Caco-2 (cell line): ENCODE data around the gene ZBTB32. TPM values are rescaled to one million over a fixed set of nuclear protein-coding genes. Genes with fewer than 3 reads are reported as not detected.

Source experiments
- BruUV-seq: library from RNA; stranded (reverse); fragments of 400-500 nt; replicated peaks from 2 replicates; lab custom pipeline; 2021; lab: Mats Ljungman, UMichigan
- CTCF ChIA-PET: fragments of 300-600 bp; sonication (Branson Sonifier 250); formaldehyde crosslinking; loops from one replicate; lab custom pipeline; 2022; ENCODE audit warnings: antibody characterized with exemption; lab: Charles Lee
- POLR2A ChIA-PET: fragments of 300-600 bp; sonication (Branson Sonifier 250); formaldehyde crosslinking; loops from one replicate; lab custom pipeline; 2022; ENCODE audit warnings: antibody characterized with exemption; lab: Charles Lee
- DNase-seq, 2 experiments: peaks; one replicate each; pipeline versions ENCODE4 v3.0.0 to v3.0.0-alpha.2; 2020 to 2022
- H3K27me3 ChIP-seq: replicated peaks from 2 replicates; pipeline ENCODE4 v1.6.0; 2011; ENCODE audit warnings: low read length; ENCODE audit not compliant: control insufficient read depth, insufficient read depth
- H3K36me3 ChIP-seq: 2 replicates; pipeline ENCODE4 v1.5.1; 2011; ENCODE audit warnings: low read length; ENCODE audit not compliant: control insufficient read depth, insufficient read depth
- H3K4me1 ChIP-seq: fragments of 250-450 bp; sonication (Bioruptor Pico); 2 replicates; pipeline ENCODE4 v1.5.1; 2020; ENCODE audit warnings: mild to moderate bottlenecking
- H3K4me3 ChIP-seq: 2 replicates; pipeline ENCODE4 v1.5.1; 2011; ENCODE audit warnings: low read depth, mild to moderate bottlenecking, control low read depth, low read length
- H3K9me3 ChIP-seq: fragments of 250-450 bp; sonication (Bioruptor Pico); 2 replicates; pipeline ENCODE4 v1.5.1; 2020; ENCODE audit warnings: mild to moderate bottlenecking, moderate library complexity
- H3K27ac Mint-ChIP-seq: one replicate; pipeline ENCODE4 v1.8.0; 2022; ENCODE audit warnings: mixed read lengths; ENCODE audit not compliant: unreplicated experiment
- H3K27me3 Mint-ChIP-seq: one replicate; pipeline ENCODE4 v1.8.0; 2022; ENCODE audit warnings: mixed read lengths; ENCODE audit not compliant: insufficient read depth, unreplicated experiment
- H3K36me3 Mint-ChIP-seq: one replicate; pipeline ENCODE4 v1.8.0; 2022; ENCODE audit warnings: mild to moderate bottlenecking, mixed read lengths; ENCODE audit not compliant: insufficient read depth, unreplicated experiment
- H3K4me1 Mint-ChIP-seq: one replicate; pipeline ENCODE4 v1.8.0; 2022; ENCODE audit warnings: low read depth, mixed read lengths; ENCODE audit not compliant: unreplicated experiment
- H3K4me3 Mint-ChIP-seq: one replicate; pipeline ENCODE4 v1.8.0; 2022; ENCODE audit warnings: mild to moderate bottlenecking, moderate library complexity, mixed read lengths; ENCODE audit not compliant: unreplicated experiment
- H3K9me3 Mint-ChIP-seq: one replicate; pipeline ENCODE4 v1.8.0; 2022; ENCODE audit warnings: mixed read lengths; ENCODE audit not compliant: unreplicated experiment
- CTCF ChIP-seq, 2 experiments: fragments of 200-600 bp in 1 of 2; IDR thresholded peaks; 1 replicate in 1 of 2; 2 replicates in 1 of 2; pipeline versions ENCODE4 v1.5.1 to v1.8.0; 2011 to 2022; ENCODE audit warnings: antibody characterized with exemption in 1 of 2, control low read depth in 1 of 2, inconsistent platforms in 1 of 2, low read depth in 1 of 2, low read length in 1 of 2, mild to moderate bottlenecking in 1 of 2, moderate library complexity in 1 of 2; ENCODE audit not compliant: insufficient read depth in 1 of 2, severe bottlenecking in 1 of 2, unreplicated experiment in 1 of 2
- intact Hi-C: fragments of 100-400 bp; cut with micrococcal nuclease; formaldehyde crosslinking; loops from one replicate; pipeline ENCODE4 v1.10.0; 2022; ENCODE audit not compliant: unreplicated experiment
- total RNA-seq: library from RNA; stranded (reverse); gene quantifications from 2 replicates; pipeline ENCODE4 v1.2.3, GENCODE V29; 2022

Gene ZBTB32
- total RNA-seq, 1 experiment from 2014 or later = not detected

DNA sequence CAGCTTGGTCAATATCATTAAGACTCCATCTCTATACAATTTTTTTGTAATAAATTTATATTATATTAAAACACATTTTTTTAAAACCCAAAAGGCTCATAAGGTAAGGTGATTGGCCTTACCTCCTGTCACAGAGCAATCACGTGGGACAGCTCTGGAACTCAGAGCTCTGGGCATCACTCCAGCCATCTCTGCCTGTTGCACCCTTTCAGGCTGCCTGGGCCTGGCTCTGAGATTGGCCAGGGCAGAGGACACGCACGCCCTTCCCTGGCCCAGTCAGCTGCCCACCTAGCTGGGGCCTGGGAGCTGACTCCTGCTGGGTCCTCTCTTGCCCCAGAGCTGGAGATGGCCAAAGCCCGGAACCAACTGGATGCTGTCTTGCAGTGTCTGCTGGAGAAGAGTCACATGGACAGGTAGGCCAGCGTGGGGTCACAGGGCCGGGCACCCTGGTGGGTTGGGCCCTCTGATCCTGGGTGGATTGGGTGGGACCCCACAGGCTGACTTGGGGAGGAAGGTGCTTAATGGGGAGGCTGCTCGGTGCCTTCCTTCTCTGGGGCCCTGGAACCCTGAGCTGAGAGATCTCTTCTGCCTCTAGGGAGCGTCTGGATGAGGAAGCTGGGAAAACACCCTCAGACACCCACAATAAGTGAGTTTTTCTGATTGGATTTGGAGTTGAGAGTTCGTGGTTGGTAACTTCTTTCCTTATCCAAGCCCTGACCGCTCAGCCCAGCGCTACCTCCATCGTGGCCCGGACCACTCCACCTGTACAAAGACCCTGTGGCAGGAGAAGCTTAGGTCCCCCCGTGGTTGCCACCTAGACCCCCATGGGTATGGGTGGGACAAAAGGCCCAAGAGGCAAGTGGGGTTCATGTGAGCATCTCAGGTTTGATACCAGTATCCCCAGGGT is 47.7 kb downstream of the ZBTB32 start:
- no peak overlapping the region for H3K27ac Mint-ChIP-seq
- no peaks in the 10 kb centered on the region for H3K9me3 ChIP-seq
- CTCF ChIA-PET = no interaction called here
- peaks cover 6% of the 10 kb centered on the region for H3K4me1 ChIP-seq
- no peaks in the 10 kb centered on the region for H3K27me3 ChIP-seq
- H3K4me1 Mint-ChIP-seq = peaks cover 24% of the 10 kb centered on the region
- intact Hi-C loops = no loop called here
- no peak overlapping the region for H3K4me3 ChIP-seq
- no peaks in the 10 kb centered on the region for H3K27me3 Mint-ChIP-seq
- no TSS peak for BruUV-seq
- POLR2A ChIA-PET = interaction anchor here (0.5 kb wide), 1 partner anchor 68 kb away, joined by 3 read pairs; no protein-coding TSS in a partner anchor
- peaks cover 34% of the 10 kb centered on the region for H3K36me3 Mint-ChIP-seq
- TF ChIP-seq CTCF (IDR thresholded peaks at IDR 0.05; ENCODE audit: insufficient read depth in 1 of 2, low read depth in 1 of 2, low read length in 1 of 2, severe bottlenecking in 1 of 2, unreplicated experiment in 1 of 2) = no peak
- DNase-seq = no peak
- no peaks in the 10 kb centered on the region for H3K9me3 Mint-ChIP-seq
- H3K4me3 Mint-ChIP-seq = no peak overlapping the region
- H3K36me3 ChIP-seq = no peaks in the 10 kb centered on the region

GRCh38 chr19:35752746-35753350 is 48.5 kb downstream of the ZBTB32 start:
- BruUV-seq = no TSS peak
- Mint-ChIP-seq H3K36me3 (peaks cover 34% of the 10 kb centered on the region), H3K4me1 (peaks cover 20% of the 10 kb centered on the region), H3K9me3 (no peaks in the 10 kb centered on the region), H3K27ac (no peak overlapping the region), H3K4me3 (no peak overlapping the region), H3K27me3 (no peaks in the 10 kb centered on the region)
- ChIA-PET POLR2A (interaction anchor here (0.5 kb wide), 1 partner anchor 67 kb away, joined by 3 read pairs; no protein-coding TSS in a partner anchor), CTCF (no interaction called here)
- peaks cover 7% of the 10 kb centered on the region for H3K4me1 ChIP-seq
- DNase-seq = no peak
- intact Hi-C loops = no loop called here
- H3K9me3 ChIP-seq = no peaks in the 10 kb centered on the region
- H3K36me3 ChIP-seq = no peaks in the 10 kb centered on the region
- H3K27me3 ChIP-seq = no peaks in the 10 kb centered on the region
- TF ChIP-seq CTCF (IDR thresholded peaks at IDR 0.05; ENCODE audit: insufficient read depth in 1 of 2, low read depth in 1 of 2, low read length in 1 of 2, severe bottlenecking in 1 of 2, unreplicated experiment in 1 of 2) = no peak
- H3K4me3 ChIP-seq = no peak overlapping the region

GRCh38 chr19:35753634-35754369 is 49.4 kb downstream of the ZBTB32 start:
- Mint-ChIP-seq H3K36me3 (peaks cover 35% of the 10 kb centered on the region), H3K4me3 (no peak overlapping the region), H3K27ac (no peak overlapping the region), H3K27me3 (no peaks in the 10 kb centered on the region), H3K9me3 (no peaks in the 10 kb centered on the region), H3K4me1 (peaks cover 17% of the 10 kb centered on the region)
- Histone ChIP-seq H3K9me3 (no peaks in the 10 kb centered on the region), H3K36me3 (no peaks in the 10 kb centered on the region), H3K27me3 (no peaks in the 10 kb centered on the region), H3K4me3 (no peak overlapping the region), H3K4me1 (peaks cover 6% of the 10 kb centered on the region)
- no peak for TF ChIP-seq CTCF (IDR thresholded peaks at IDR 0.05; ENCODE audit: insufficient read depth in 1 of 2, low read depth in 1 of 2, low read length in 1 of 2, severe bottlenecking in 1 of 2, unreplicated experiment in 1 of 2)
- intact Hi-C loops = no loop called here
- ChIA-PET CTCF (no interaction called here), POLR2A (no interaction called here)
- DNase-seq = no peak
- no TSS peak for BruUV-seq
